HAP-1 (cell line): ENCODE measurements around the gene ATG101.

Source experiments
- DNase-seq, 2 experiments: peaks; one replicate each; pipeline ENCODE4 v3.0.0-alpha.2; 2016 to 2020; ENCODE audit warnings: low spot score in 2 of 2
- H3K27me3 ChIP-seq: fragments of 250-450 bp; sonication (Bioruptor Pico); 2 replicates; pipeline ENCODE4 v1.5.1; 2020; ENCODE audit warnings: low read depth, mild to moderate bottlenecking, moderate library complexity
- H3K36me3 ChIP-seq: fragments of 250-450 bp; sonication (Bioruptor Pico); replicated peaks from 2 replicates; pipeline ENCODE4 v1.5.1; 2020; ENCODE audit warnings: mild to moderate bottlenecking
- H3K4me1 ChIP-seq: fragments of 250-450 bp; sonication (Bioruptor Pico); 2 replicates; pipeline ENCODE4 v1.5.1; 2020; ENCODE audit warnings: mild to moderate bottlenecking
- H3K4me3 ChIP-seq: fragments of 250-450 bp; sonication (Bioruptor Pico); 2 replicates; pipeline ENCODE4 v1.5.1; 2020; ENCODE audit warnings: mild to moderate bottlenecking, moderate library complexity
- H3K9me3 ChIP-seq: fragments of 250-450 bp; sonication (Bioruptor Pico); 2 replicates; pipeline ENCODE4 v1.5.1; 2020; ENCODE audit warnings: mild to moderate bottlenecking, moderate library complexity
- in situ Hi-C: fragments of 300-500 bp; cut with MboI; formaldehyde crosslinking; loops from 3 replicates; pipeline ENCODE4 v1.14.3; 2020; ENCODE audit warnings: low sequenced_read_pairs, inconsistent platforms, mixed read lengths

Gene ATG101

GRCh38 chr12:52049286-52049685 lies 20.5 kb upstream of the ATG101 start:
- Histone ChIP-seq H3K4me1 (peaks cover 16% of the 10 kb centered on the region), H3K9me3 (no peaks in the 10 kb centered on the region), H3K36me3 (peaks cover 3% of the 10 kb centered on the region), H3K4me3 (no peak overlapping the region), H3K27me3 (no peaks in the 10 kb centered on the region)
- no peak for DNase-seq
- in situ Hi-C loops: no loop called here

DNA sequence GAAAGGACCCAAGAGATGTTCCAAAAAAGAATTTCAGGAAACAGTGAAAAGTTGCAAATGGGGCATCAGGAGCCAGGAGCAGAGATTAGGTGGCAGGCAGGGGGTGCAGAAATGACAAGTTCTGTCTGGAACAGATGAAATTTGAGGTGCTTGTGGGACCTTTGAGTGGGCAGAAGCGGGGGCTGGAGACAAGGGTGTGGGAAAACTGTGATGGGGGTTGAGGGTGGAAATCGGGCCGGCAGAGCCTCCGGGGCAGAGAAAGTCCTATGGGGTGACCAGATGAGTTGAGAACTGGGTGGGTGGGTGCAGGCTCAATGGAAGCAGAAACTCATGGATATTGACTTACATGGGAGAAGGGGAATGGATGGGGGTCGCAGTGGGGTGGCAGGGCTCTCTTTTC lies 20.1 kb upstream of the ATG101 start:
- in situ Hi-C loops: no loop called here
- Histone ChIP-seq H3K4me1 (peaks cover 16% of the 10 kb centered on the region), H3K36me3 (peaks cover 4% of the 10 kb centered on the region), H3K4me3 (no peak overlapping the region), H3K27me3 (no peaks in the 10 kb centered on the region), H3K9me3 (no peaks in the 10 kb centered on the region)
- DNase-seq: no peak

DNA sequence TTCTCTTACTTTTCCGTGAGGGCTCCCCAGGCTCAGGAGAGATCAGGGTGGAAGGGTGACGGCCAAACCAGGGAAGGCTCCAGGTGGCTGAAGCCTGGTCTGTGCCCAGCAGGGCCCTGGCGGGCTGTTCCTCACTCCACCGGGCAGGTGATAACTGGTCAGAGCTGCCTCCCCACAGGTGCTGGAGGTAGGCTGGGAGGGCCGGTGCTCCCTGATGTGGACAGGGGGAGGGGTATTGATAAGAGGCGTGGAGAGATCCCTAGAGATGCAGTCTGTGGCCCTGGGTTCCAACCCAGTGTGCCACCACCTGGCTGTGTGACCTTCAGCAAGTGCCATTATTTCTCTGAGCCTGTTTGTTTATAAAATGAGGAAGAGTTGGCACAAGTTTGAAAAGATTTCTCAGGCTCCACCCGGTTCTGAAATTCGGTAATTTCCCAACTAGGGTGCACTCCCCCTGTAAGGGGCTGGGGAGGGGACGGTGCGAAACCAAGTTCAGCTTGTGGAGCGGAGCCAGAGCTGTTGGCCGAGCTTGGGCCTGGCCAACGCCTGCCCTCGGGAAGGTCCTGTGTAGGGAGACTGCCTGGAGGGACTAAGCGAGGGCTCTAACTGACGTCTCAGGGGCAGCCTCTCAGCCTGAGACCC lies 19.5 kb upstream of the ATG101 start:
- peaks cover 16% of the 10 kb centered on the region for H3K4me1 ChIP-seq
- peaks cover 9% of the 10 kb centered on the region for H3K36me3 ChIP-seq
- no peak for DNase-seq
- H3K4me3 ChIP-seq: peak overlapping the region; percentile 46
- no peaks in the 10 kb centered on the region for H3K9me3 ChIP-seq
- in situ Hi-C loops: no loop called here
- no peaks in the 10 kb centered on the region for H3K27me3 ChIP-seq

DNA sequence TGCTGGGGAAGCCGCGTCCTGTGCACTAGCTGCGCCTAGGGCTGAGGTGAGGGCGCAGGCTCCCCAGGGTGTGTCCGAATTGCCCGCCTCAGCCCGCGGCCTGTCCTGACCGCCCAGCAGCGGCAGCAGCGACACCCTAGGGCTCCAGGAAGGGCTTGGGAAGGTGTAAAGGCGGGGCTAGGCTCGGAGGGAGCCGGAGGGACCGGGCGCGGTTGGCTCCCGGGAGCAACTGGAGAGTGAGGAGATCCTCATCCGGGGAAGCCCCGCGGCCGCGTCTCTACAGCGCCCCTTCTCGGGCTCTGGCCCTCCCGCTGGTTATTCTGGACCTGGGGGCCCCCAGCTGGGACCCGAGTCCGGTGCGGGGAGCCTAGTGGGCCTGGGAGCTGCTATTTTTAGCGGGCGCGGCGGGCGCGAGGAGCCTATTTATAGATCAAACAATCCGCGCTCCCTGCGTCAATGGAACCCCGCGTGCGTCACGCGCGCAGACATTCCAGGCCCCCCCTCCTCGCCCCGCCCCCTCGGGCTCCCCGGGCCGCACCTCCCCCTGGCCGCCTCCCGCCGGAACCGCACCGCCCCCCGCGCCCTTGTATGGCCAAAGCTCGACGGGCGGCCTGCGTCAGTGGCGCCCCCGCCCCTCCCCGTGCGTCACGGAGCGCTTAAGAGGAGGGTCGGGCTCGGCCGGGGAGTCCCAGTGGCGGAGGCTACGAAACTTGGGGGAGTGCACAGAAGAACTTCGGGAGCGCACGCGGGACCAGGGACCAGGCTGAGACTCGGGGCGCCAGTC lies 18.8 kb upstream of the ATG101 start, which contains the start of gene NR4A1:
Gene NR4A1 (plus strand): TSS at position 685 of the 784 bp plus-strand sequence. CDS start 2,887 bp downstream, outside the sequence.
- in situ Hi-C loops: no loop called here
- no peaks in the 10 kb centered on the region for H3K9me3 ChIP-seq
- DNase-seq: peak; percentile 88 to 98

GRCh38 chr12:52052468-52053186 lies 17.2 kb upstream of the ATG101 start:
- H3K9me3 ChIP-seq: no peaks in the 10 kb centered on the region
- H3K36me3 ChIP-seq: peaks cover 20% of the 10 kb centered on the region
- in situ Hi-C loops: no loop called here
- no peak for DNase-seq
- H3K27me3 ChIP-seq: no peaks in the 10 kb centered on the region
- H3K4me3 ChIP-seq: no peak overlapping the region
- peaks cover 16% of the 10 kb centered on the region for H3K4me1 ChIP-seq

More for the DNA sequence above, 18.8 kb upstream of the ATG101 start, which contains the start of gene NR4A1:
- H3K36me3 ChIP-seq: peaks cover 9% of the 10 kb centered on the region
- peak within 1 kb of the TSS; percentile 46 for H3K4me3 ChIP-seq
- peaks cover 16% of the 10 kb centered on the region for H3K4me1 ChIP-seq
- no peaks in the 10 kb centered on the region for H3K27me3 ChIP-seq

- no peak overlapping the region for H3K4me3 ChIP-seq
- DNase-seq: no peak
- H3K4me1 ChIP-seq: peaks cover 16% of the 10 kb centered on the region
- peaks cover 23% of the 10 kb centered on the region for H3K36me3 ChIP-seq
- H3K9me3 ChIP-seq: no peaks in the 10 kb centered on the region
- no peaks in the 10 kb centered on the region for H3K27me3 ChIP-seq
- in situ Hi-C loops: no loop called here
Measured at GRCh38 chr12:52053536-52054209, 16.1 kb upstream of the ATG101 start.

DNA sequence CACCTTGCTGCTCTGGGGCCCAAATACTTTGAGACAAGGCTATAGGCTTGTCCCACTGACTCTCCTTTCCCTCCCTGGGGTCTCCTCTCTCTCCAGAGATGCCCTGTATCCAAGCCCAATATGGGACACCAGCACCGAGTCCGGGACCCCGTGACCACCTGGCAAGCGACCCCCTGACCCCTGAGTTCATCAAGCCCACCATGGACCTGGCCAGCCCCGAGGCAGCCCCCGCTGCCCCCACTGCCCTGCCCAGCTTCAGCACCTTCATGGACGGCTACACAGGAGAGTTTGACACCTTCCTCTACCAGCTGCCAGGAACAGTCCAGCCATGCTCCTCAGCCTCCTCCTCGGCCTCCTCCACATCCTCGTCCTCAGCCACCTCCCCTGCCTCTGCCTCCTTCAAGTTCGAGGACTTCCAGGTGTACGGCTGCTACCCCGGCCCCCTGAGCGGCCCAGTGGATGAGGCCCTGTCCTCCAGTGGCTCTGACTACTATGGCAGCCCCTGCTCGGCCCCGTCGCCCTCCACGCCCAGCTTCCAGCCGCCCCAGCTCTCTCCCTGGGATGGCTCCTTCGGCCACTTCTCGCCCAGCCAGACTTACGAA lies 15.4 kb upstream of the ATG101 start:
- in situ Hi-C loops: no loop called here
- peaks cover 16% of the 10 kb centered on the region for H3K4me1 ChIP-seq
- no peak for DNase-seq
- no peaks in the 10 kb centered on the region for H3K9me3 ChIP-seq
- H3K4me3 ChIP-seq: no peak overlapping the region
- peaks cover 23% of the 10 kb centered on the region for H3K36me3 ChIP-seq
- no peaks in the 10 kb centered on the region for H3K27me3 ChIP-seq

DNA sequence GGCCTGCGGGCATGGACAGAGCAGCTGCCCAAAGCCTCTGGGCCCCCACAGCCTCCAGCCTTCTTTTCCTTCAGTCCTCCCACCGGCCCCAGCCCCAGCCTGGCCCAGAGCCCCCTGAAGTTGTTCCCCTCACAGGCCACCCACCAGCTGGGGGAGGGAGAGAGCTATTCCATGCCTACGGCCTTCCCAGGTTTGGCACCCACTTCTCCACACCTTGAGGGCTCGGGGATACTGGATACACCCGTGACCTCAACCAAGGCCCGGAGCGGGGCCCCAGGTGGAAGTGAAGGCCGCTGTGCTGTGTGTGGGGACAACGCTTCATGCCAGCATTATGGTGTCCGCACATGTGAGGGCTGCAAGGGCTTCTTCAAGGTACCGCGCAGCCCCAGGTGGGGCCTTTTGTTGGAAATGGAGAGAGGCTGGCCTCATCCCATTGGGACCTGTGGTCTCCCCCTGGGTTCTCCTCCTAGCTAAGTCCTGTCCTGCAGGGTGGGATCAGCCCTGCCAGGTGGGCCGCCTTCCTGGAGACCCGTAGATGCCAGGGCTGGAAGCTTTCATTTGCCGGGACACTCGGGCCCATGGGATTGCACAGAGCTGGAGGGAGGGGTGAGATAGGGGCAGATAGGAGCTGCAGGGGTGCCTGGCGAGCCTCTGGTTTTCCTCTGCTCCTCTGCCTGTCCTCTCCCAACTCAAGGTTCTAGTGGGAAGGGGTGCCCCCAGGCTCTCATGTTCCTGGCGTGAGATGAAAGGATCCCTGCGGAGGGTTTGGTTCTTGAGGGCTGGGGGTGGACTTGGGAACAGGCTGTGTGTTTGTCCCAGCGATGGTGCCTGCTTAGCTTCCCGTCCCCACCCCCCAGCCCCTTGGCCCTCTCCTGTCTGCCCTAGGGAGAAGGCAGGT lies 14.7 kb upstream of the ATG101 start:
- H3K36me3 ChIP-seq: peaks cover 28% of the 10 kb centered on the region
- H3K4me1 ChIP-seq: peaks cover 13% of the 10 kb centered on the region
- no peaks in the 10 kb centered on the region for H3K27me3 ChIP-seq
- DNase-seq: no peak
- in situ Hi-C loops: no loop called here
- no peaks in the 10 kb centered on the region for H3K9me3 ChIP-seq
- H3K4me3 ChIP-seq: no peak overlapping the region

- Histone ChIP-seq H3K4me1 (peaks cover 6% of the 10 kb centered on the region; the same call in 1 of the 2 replicates), H3K36me3 (peaks cover 28% of the 10 kb centered on the region), H3K27me3 (no peaks in the 10 kb centered on the region), H3K4me3 (no peak overlapping the region), H3K9me3 (no peaks in the 10 kb centered on the region)
- in situ Hi-C loops: no loop called here
- no peak for DNase-seq
Measured at GRCh38 chr12:52055731-52056711, 13.8 kb upstream of the ATG101 start.

DNA sequence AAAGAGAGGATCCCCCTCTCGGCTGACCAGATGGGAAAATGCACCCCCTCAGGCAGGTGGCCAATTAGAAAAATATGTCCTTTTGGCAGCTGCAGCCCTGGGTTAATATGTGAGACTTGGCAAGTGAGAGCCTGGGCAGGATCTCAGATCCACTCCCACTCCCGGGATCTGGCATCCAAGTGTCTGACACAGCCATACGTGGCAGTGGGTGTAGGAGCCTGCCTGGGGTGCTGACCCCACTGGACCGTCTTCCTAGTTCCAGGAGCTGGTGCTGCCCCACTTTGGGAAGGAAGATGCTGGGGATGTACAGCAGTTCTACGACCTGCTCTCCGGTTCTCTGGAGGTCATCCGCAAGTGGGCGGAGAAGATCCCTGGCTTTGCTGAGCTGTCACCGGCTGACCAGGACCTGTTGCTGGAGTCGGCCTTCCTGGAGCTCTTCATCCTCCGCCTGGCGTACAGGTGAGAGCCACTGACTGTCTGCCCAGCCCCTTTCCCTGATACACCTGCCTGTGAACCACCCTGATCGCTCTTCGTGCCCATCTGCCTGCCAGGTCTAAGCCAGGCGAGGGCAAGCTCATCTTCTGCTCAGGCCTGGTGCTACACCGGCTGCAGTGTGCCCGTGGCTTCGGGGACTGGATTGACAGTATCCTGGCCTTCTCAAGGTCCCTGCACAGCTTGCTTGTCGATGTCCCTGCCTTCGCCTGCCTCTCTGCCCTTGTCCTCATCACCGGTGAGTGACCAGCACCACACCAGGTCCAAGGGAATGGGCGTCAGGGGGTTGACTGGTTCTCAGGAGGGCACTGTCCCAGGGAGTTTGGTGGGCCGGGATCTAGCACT lies 12.8 kb upstream of the ATG101 start:
- Histone ChIP-seq H3K36me3 (peaks cover 28% of the 10 kb centered on the region), H3K9me3 (no peaks in the 10 kb centered on the region), H3K4me1 (no peaks in the 10 kb centered on the region), H3K27me3 (no peaks in the 10 kb centered on the region), H3K4me3 (no peak overlapping the region)
- DNase-seq: no peak
- in situ Hi-C loops: no loop called here
